ENCODE data around the gene CNTNAP4.

DNA sequence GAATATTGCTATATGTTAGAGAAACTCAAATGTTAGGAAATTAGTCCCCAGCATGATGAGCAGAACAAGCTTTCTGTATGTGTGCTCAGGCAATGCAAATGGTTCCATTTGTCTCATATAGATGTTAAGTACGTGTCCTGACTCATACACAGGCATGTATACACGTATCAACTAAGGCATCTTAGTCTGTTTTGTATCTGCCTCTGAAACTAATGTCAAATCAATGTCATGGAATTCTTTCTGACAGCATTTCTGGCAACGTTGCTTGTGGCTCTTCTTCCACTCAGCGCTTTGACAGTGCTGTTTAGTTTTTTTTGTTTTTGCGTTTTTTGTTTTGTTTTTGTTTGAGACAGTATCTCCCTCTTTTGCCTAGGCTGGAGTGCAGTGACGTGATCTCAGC lies 111.9 kb downstream of the CNTNAP4 start:
- TF ChIP-seq, protein P1, sequence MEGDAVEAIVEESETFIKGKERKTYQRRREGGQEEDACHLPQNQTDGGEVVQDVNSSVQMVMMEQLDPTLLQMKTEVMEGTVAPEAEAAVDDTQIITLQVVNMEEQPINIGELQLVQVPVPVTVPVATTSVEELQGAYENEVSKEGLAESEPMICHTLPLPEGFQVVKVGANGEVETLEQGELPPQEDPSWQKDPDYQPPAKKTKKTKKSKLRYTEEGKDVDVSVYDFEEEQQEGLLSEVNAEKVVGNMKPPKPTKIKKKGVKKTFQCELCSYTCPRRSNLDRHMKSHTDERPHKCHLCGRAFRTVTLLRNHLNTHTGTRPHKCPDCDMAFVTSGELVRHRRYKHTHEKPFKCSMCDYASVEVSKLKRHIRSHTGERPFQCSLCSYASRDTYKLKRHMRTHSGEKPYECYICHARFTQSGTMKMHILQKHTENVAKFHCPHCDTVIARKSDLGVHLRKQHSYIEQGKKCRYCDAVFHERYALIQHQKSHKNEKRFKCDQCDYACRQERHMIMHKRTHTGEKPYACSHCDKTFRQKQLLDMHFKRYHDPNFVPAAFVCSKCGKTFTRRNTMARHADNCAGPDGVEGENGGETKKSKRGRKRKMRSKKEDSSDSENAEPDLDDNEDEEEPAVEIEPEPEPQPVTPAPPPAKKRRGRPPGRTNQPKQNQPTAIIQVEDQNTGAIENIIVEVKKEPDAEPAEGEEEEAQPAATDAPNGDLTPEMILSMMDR (IDR thresholded peaks at IDR 0.05; ENCODE audit: low read depth, low read length, poor library complexity, severe bottlenecking): no peak
- no peak for TF ChIP-seq EZH2phosphoT487 (IDR thresholded peaks at IDR 0.05; ENCODE audit: borderline replicate concordance, low read length)
